ENCODE measurements around the gene ZNF692.

- TF ChIP-seq CTCF (IDR thresholded peaks at IDR 0.05) (no peak), EZH2 (IDR thresholded peaks at IDR 0.05) (no peak), EZH2phosphoT487 (IDR thresholded peaks at IDR 0.05) (no peak)
These were observed 42.7 kb upstream of the ZNF692 start for GRCh38 chr1:248901578-248901977.

All from neural progenitor cell (in vitro differentiated cells).